AG04449 (cell line): Measurements from ENCODE around the gene LY6G5B.

Source experiments
- CTCF ChIA-PET: fragments of 350-600 bp; formaldehyde crosslinking; extraction: SDS; loops from one replicate; lab custom pipeline; 2021; ENCODE audit warnings: antibody characterized with exemption; lab: Yijun Ruan, JAX
- POLR2A ChIA-PET: fragments of 400-600, 350-600 bp; formaldehyde crosslinking; extraction: SDS; loops from one replicate; lab custom pipeline; 2020; ENCODE audit warnings: antibody characterized with exemption, inconsistent platforms; lab: Yijun Ruan, JAX
- DNase-seq: peaks from one replicate; pipeline ENCODE4 v3.0.0-alpha.2; 2010; ENCODE audit warnings: low read depth, low spot score
- H3K4me3 ChIP-seq: 2 replicates; pipeline ENCODE4 v1.5.1; 2011; ENCODE audit warnings: low read depth, mild to moderate bottlenecking, control low read depth, low read length
- CTCF ChIP-seq: IDR thresholded peaks from one replicate; pipeline ENCODE4 v1.5.1; 2011; ENCODE audit warnings: mild to moderate bottlenecking, moderate library complexity, low read length, control low read depth, inconsistent platforms; ENCODE audit not compliant: insufficient read depth; ENCODE audit errors: missing control alignments

LY6G5B gene

DNA sequence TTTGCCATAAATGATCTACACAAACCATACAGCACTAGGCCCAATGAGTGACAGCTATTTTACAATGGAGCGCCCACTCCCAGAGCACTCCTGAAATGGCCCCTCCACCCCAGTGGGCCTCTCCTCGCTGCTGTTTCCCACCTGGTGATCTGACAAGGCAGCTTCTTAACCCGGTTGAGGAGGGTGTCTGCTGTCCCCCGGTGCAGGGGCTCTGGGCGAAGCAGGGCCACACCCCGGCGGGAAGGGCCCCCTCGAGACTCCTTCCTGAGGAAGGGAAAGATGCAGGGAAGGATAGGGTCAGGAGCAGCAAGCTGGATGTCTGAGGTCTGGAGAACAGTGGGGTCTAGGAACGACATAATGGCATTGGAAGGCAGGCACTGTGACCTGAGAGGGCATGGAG lies 23.1 kb downstream of the LY6G5B start:
- POLR2A ChIA-PET = interaction anchor here (1.9 kb wide), 1 partner anchor 10 kb away, joined by 6 read pairs; the partner anchor contains the start of gene ABHD16A

GRCh38 chr6:31693535-31693934 lies 23.8 kb downstream of the LY6G5B start:
- POLR2A ChIA-PET = interaction anchor here (1.9 kb wide), 1 partner anchor 9 kb away, joined by 6 read pairs; the partner anchor contains the start of gene ABHD16A
- H3K4me3 ChIP-seq = no peak overlapping the region

More for the DNA sequence above, 23.1 kb downstream of the LY6G5B start:
- CTCF ChIA-PET = interaction anchor here (1.0 to 4.4 kb wide), 5 partner anchors 9 to 137 kb away, joined by 3 to 29 read pairs (median 5); partner anchors contain the start of gene LY6G5C
- H3K4me3 ChIP-seq = no peak overlapping the region
- DNase-seq = no peak
- no peak for TF ChIP-seq CTCF

DNA sequence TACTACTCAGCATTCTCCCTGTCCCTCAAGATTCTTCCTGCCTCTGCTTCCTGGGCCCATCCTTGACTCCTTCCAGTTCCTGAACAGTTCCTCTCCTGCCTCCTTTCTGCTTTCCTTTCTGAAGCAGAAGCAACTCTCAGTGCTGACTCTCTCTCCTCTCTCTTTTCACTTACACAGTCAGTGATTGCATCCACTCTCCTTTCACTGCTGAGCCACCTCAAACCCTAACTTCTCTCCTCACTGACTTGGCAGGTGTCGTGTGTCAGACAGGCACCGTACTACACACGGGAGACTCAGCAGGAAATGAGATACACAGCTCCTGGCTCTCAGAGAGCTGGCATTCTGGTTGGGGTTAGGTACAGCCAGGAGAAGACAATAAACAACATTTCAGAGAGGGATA lies 27.8 kb downstream of the LY6G5B start:
- POLR2A ChIA-PET = no interaction called here
- DNase-seq = no peak
- TF ChIP-seq CTCF = no peak
- no peak overlapping the region for H3K4me3 ChIP-seq
- CTCF ChIA-PET = interaction anchor here (1.1 kb wide), 1 partner anchor 7 kb away, joined by 4 read pairs; no protein-coding TSS in a partner anchor

More at GRCh38 chr6:31693535-31693934, 23.8 kb downstream of the LY6G5B start:
- DNase-seq = no peak
- no peak for TF ChIP-seq CTCF
- CTCF ChIA-PET = interaction anchor here (1.4 to 4.4 kb wide), 5 partner anchors 12 to 102 kb away, joined by 3 to 29 read pairs (median 4); partner anchors contain the start of genes LY6G5C and VARS1

DNA sequence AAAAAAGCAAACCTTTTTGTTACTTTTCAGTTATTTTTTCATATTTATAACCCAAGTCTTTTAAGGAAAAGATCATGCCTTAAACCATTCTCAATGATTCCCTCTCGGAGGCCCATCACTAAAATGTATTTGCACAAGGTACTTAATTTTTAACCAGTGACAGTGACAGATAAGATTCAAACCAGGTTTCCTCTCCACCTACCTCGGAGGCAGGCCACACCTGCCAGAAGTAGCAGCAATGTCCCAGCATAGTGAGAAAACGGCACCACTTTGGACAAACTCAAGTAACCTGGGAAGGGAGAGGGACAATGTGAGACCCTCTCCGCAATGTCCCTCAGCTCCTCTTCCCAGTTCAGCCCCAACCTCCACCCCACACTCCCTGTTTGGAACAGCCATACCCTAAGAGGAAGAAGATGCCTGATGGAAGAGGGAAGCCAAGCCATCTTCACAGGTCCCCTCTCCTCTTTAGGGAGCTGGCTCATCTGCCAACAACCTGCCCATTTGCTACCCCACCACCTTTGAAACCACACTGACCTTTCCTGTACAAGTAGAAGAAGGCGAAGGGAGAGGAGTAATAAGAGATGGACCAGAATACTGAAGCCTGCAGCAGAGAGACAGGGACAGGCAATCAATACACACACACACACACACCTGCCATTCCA lies 31.1 kb downstream of the LY6G5B start:
- H3K4me3 ChIP-seq = no peak overlapping the region
- no peak for DNase-seq
- ChIA-PET POLR2A (interaction anchor here (1.5 kb wide), 1 partner anchor 127 kb away, joined by 3 read pairs; the partner anchor contains the start of gene HSPA1B), CTCF (interaction anchor here (1.7 kb wide), 1 partner anchor 9 kb away, joined by 6 read pairs; no protein-coding TSS in a partner anchor)
- no peak for TF ChIP-seq CTCF

DNA sequence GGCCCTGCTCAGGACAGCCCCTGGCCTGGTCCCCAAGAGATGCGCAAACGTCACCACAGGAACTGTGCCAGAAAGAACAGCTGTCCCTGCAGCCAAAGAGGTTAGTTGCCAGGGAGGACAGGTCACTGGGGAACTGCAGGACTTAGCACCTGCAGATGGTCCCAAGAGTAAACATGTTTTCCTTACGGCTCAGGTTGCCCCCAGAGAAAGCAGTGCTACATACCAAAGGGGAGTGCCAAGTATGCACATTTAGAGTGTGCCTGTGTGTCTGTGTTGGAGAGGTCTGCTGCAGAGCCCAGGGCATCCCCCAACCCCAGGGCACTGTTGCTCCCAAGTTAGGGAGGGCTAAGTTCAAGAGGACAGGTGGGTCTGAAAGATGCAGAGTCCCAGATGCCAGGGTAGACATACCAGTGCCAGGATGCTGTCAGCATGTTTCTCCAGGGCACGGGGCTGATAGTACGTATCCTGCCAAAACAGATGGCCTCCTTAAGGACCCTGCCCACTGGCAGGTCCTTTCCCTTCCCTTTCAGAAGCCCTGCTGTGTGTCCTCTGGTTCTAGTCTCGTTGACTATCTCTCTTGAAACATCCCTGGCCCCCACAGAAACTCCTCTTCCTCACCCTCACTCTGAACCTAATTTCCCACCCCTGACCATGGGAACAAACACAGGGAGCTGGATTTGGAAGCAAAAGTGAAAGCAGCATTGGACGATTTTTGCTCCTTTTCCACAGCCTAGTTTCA lies 32.1 kb downstream of the LY6G5B start:
- ChIA-PET CTCF (interaction anchor here (0.8 to 2.2 kb wide), 6 partner anchors 10 to 128 kb away, joined by 3 to 11 read pairs (median 5); no protein-coding TSS in a partner anchor), POLR2A (interaction anchor here (0.6 to 1.9 kb wide), 4 partner anchors 8 to 128 kb away, joined by 3 to 6 read pairs (median 3); partner anchors contain the start of gene HSPA1B)
- no peak for TF ChIP-seq CTCF
- peak overlapping the region; percentile 84 for H3K4me3 ChIP-seq
- DNase-seq = no peak
